Activated T-cell treated with anti-CD3 and anti-CD28 coated beads, Interleukin-2, amount 50 U/mL, for 48 hours (primary cell): ENCODE data around the gene CD302.
"Not testable (repeated sequence)": the region's sequence is repeated elsewhere in the genome, so short reads cannot be mapped to it uniquely, and the experiment has no call there.

Source experiments
- DNase-seq, 2 experiments: peaks; one replicate each; pipeline ENCODE4 v3.0.0-alpha.2; 2020

CD302 gene

GRCh38 chr2:159745237-159745636, 52.8 kb downstream of the CD302 start:
- DNase-seq: not testable (repeated sequence)

GRCh38 chr2:159744363-159744762, 53.6 kb downstream of the CD302 start:
- no peak for DNase-seq

GRCh38 chr2:159742846-159743245, 55.2 kb downstream of the CD302 start:
- no peak for DNase-seq

GRCh38 chr2:159738509-159739390, 59.3 kb downstream of the CD302 start:
- DNase-seq: no peak

- no peak for DNase-seq
These were observed 60.1 kb downstream of the CD302 start for GRCh38 chr2:159737917-159738296.

GRCh38 chr2:159737292-159737916, 60.6 kb downstream of the CD302 start:
- DNase-seq: no peak

GRCh38 chr2:159736048-159736447, 62.0 kb downstream of the CD302 start:
- DNase-seq: no peak

GRCh38 chr2:159735648-159736047, 62.4 kb downstream of the CD302 start:
- no peak for DNase-seq

GRCh38 chr2:159728629-159729028, 69.4 kb downstream of the CD302 start:
- no peak for DNase-seq

GRCh38 chr2:159725713-159726112, 72.3 kb downstream of the CD302 start:
- DNase-seq: no peak

- DNase-seq: not testable (repeated sequence)
These were observed 73.0 kb downstream of the CD302 start for GRCh38 chr2:159724795-159725572.

GRCh38 chr2:159722580-159722979, 75.4 kb downstream of the CD302 start:
- DNase-seq: no peak

- no peak for DNase-seq
These were observed 77.3 kb downstream of the CD302 start for GRCh38 chr2:159720676-159721075.
